Vagina (tissue), 2 donors: Measurements from ENCODE around the gene PKIB. TPM values are rescaled to one million over a fixed set of nuclear protein-coding genes. Genes with fewer than 3 reads are reported as not detected.

Source experiments
- DNase-seq, 2 donors: peaks; one replicate each; pipeline ENCODE4 v3.0.0-alpha.2; 2017; ENCODE audit errors: extremely low spot score in 2 of 2
- H3K27ac ChIP-seq: fragments of 200-600 bp; sonication (generic); one replicate; pipeline ENCODE4 v1.5.1; 2019
- H3K27me3 ChIP-seq: fragments of 200-600 bp; sonication (generic); one replicate; pipeline ENCODE4 v1.5.1; 2019
- H3K36me3 ChIP-seq, 2 donors: fragments of 200-600 bp; sonication (generic); one replicate each; pipeline ENCODE4 v1.5.1; 2017 to 2019
- H3K4me1 ChIP-seq: fragments of 200-600 bp; sonication (generic); one replicate; pipeline ENCODE4 v1.5.1; 2019
- H3K4me3 ChIP-seq, 2 donors: fragments of 200-600 bp; sonication (generic); 1 replicate in 1 of 2; 2 replicates in 1 of 2; pipeline ENCODE4 v1.5.1; 2016 to 2019
- H3K9me3 ChIP-seq: fragments of 200-600 bp; sonication (generic); one replicate; pipeline ENCODE4 v1.5.1; 2019
- CTCF ChIP-seq, 3 experiments: fragments of 450-650 bp in 2 of 3; fragments of 200-600 bp in 1 of 3; sonication (generic) in 1 of 3; IDR thresholded peaks; one replicate each; pipeline ENCODE4 v1.5.1; 2017 to 2019; ENCODE audit warnings: antibody characterized with exemption in 3 of 3, mild to moderate bottlenecking in 2 of 3, moderate library complexity in 2 of 3
- POLR2A ChIP-seq, 2 donors: fragments of 450-650 bp; IDR thresholded peaks; one replicate each; pipeline ENCODE4 v1.6.1; 2017; ENCODE audit warnings: antibody characterized with exemption in 2 of 2, mild to moderate bottlenecking in 2 of 2, moderate library complexity in 2 of 2
- POLR2AphosphoS5 ChIP-seq, 2 donors: sonication (generic); formaldehyde crosslinking; IDR thresholded peaks; one replicate each; pipeline ENCODE4 v1.9.0; 2017; ENCODE audit warnings: antibody characterized with exemption in 2 of 2, mild to moderate bottlenecking in 2 of 2, low read depth in 1 of 2; ENCODE audit not compliant: insufficient read depth in 1 of 2
- intact Hi-C: fragments of 100-400 bp; cut with DNase I; formaldehyde crosslinking; loops from one replicate; pipeline ENCODE4 v1.15.1; 2023
- total RNA-seq: library from RNA; depleted of rRNA; stranded (reverse); fragments of >200 nt; gene quantifications from one replicate; pipeline ENCODE4 v1.2.3, GENCODE V29; 2016

The PKIB gene
- total RNA-seq: 2.7 TPM

GRCh38 chr6:122609881-122610689 lies at the start of gene PKIB:
TSS of gene PKIB (plus strand) at chr6:122610405. CDS start at chr6:122717795, 107,390 bp downstream.
- no peak within 1 kb of the TSS for H3K27ac ChIP-seq
- no peaks in the 10 kb centered on the region for H3K27me3 ChIP-seq
- H3K9me3 ChIP-seq: no peaks in the 10 kb centered on the region
- no peak for TF ChIP-seq POLR2AphosphoS5 (IDR thresholded peaks at IDR 0.05; ENCODE audit: insufficient read depth in 1 of 2, low read depth in 1 of 2)
- no peak for TF ChIP-seq CTCF (IDR thresholded peaks at IDR 0.05)
- TF ChIP-seq POLR2A (IDR thresholded peaks at IDR 0.05): no peak
- H3K4me1 ChIP-seq: peaks cover 18% of the 10 kb centered on the region
- no peaks in the 10 kb centered on the region for H3K36me3 ChIP-seq
- DNase-seq: no peak
- peak within 1 kb of the TSS; percentile 44 to 56 for H3K4me3 ChIP-seq
- intact Hi-C loops: no loop called here

GRCh38 chr6:122563364-122564052 lies 46.7 kb upstream of the PKIB start:
- Histone ChIP-seq H3K27me3 (no peaks in the 10 kb centered on the region), H3K9me3 (no peaks in the 10 kb centered on the region), H3K4me1 (no peaks in the 10 kb centered on the region), H3K27ac (no peak overlapping the region), H3K36me3 (no peaks in the 10 kb centered on the region), H3K4me3 (no peak overlapping the region)
- intact Hi-C loops: no loop called here
- no peak for DNase-seq
- TF ChIP-seq CTCF (IDR thresholded peaks at IDR 0.05): no peak

- Histone ChIP-seq H3K27me3 (no peaks in the 10 kb centered on the region), H3K4me1 (no peaks in the 10 kb centered on the region), H3K4me3 (no peak overlapping the region), H3K9me3 (no peaks in the 10 kb centered on the region), H3K36me3 (no peaks in the 10 kb centered on the region), H3K27ac (no peak overlapping the region)
- no peak for DNase-seq
- no peak for TF ChIP-seq POLR2A (IDR thresholded peaks at IDR 0.05)
- no peak for TF ChIP-seq POLR2AphosphoS5 (IDR thresholded peaks at IDR 0.05; ENCODE audit: insufficient read depth in 1 of 2, low read depth in 1 of 2)
- no peak for TF ChIP-seq CTCF (IDR thresholded peaks at IDR 0.05)
- intact Hi-C loops: no loop called here
These were observed 46.0 kb upstream of the PKIB start for GRCh38 chr6:122564230-122564629.

GRCh38 chr6:122565708-122566107 lies 44.5 kb upstream of the PKIB start:
- H3K27ac ChIP-seq: no peak overlapping the region
- intact Hi-C loops: no loop called here

More at GRCh38 chr6:122565708-122566107, 44.5 kb upstream of the PKIB start:
- Histone ChIP-seq H3K4me3 (no peak overlapping the region), H3K36me3 (no peaks in the 10 kb centered on the region), H3K27me3 (no peaks in the 10 kb centered on the region), H3K4me1 (no peaks in the 10 kb centered on the region), H3K9me3 (no peaks in the 10 kb centered on the region)
- no peak for DNase-seq
- no peak for TF ChIP-seq POLR2AphosphoS5 (IDR thresholded peaks at IDR 0.05; ENCODE audit: insufficient read depth in 1 of 2, low read depth in 1 of 2)
- TF ChIP-seq CTCF (IDR thresholded peaks at IDR 0.05): no peak
- no peak for TF ChIP-seq POLR2A (IDR thresholded peaks at IDR 0.05)
